ENCODE measurements around the gene SELENOM. TPM values are rescaled to one million over a fixed set of nuclear protein-coding genes. Genes with fewer than 3 reads are reported as not detected.

Gene SELENOM
- total and polyA plus RNA-seq, 2 of the 8 experiments (the other 6 are each of a cell fraction or from before 2014, with no cell fraction given), result 22.7 to 40.0 TPM

GRCh38 chr22:31079095-31079642 lies 28.2 kb downstream of the SELENOM start:
- H3K27me3 ChIP-seq (replicated peaks in 1 of 4; ENCODE audit: control insufficient read depth in 3 of 4, extremely low read depth in 1 of 4, insufficient read depth in 3 of 4, low read length in 3 of 4), result peaks cover 0 to 5% (median 2%) of the 10 kb centered on the region in 4 experiments; a peak in 3 of 7 replicates
- H3K14ac ChIP-seq (ENCODE audit: insufficient read length), result no peak overlapping the region
- no peak overlapping the region for H4K8ac ChIP-seq (ENCODE audit: extremely low read depth, insufficient read depth, low read length)
- no peak overlapping the region for H2AFZ ChIP-seq (ENCODE audit: low read length)
- H2BK12ac ChIP-seq (ENCODE audit: low read depth, low read length), result no peak overlapping the region
- no peak overlapping the region for H3K4me3 ChIP-seq (ENCODE audit: extremely low read depth in 1 of 4, insufficient read depth in 2 of 4, low read depth in 3 of 4, low read length in 4 of 4)
- no peak overlapping the region for H3K4ac ChIP-seq (replicated peaks; ENCODE audit: insufficient read length, low read depth, low read length)
- H3K4me1 ChIP-seq (replicated peaks in 1 of 4; ENCODE audit: control insufficient read depth in 3 of 4, insufficient read depth in 4 of 4, low read length in 3 of 4), result peaks cover 0 to 23% (median 11%) of the 10 kb centered on the region in 4 experiments; a peak in 6 of 7 replicates
- no peaks in the 10 kb centered on the region for H3K9me3 ChIP-seq (ENCODE audit: insufficient read depth in 2 of 2, low read depth in 1 of 2, low read length in 1 of 2)
- H3K18ac ChIP-seq (ENCODE audit: extremely low read depth, low read length), result no peak overlapping the region
- 88% methylated on average over 12 of the region's 12 CpGs; no CpG with 5 or more reads in 1 of the 2 experiments for WGBS, 2 experiments (ENCODE audit: extremely low coverage in 1 of 2, insufficient coverage in 1 of 2, insufficient read length in 1 of 2, insufficient replicate concordance in 2 of 2, low coverage in 1 of 2, low lambda C conversion rate in 2 of 2, missing lambda C conversion rate in 1 of 2)
- DNase-seq (ENCODE audit: low read depth in 1 of 2, low spot score in 2 of 2) (peak in 1 of 2 experiments; percentile 74), FAIRE-seq (no peak)
- H3K23me2 ChIP-seq (ENCODE audit: low read depth, low read length), result peaks cover 10% of the 10 kb centered on the region
- H2BK15ac ChIP-seq (ENCODE audit: low read length), result no peak overlapping the region; the same call in 1 of the 2 replicates
- H2AK5ac ChIP-seq (ENCODE audit: low read depth, low read length), result no peak overlapping the region
- no peak overlapping the region for H3K9ac ChIP-seq (replicated peaks in 1 of 4; ENCODE audit: extremely low read depth in 1 of 4, low read depth in 3 of 4, low read length in 3 of 4)
- H4K20me1 ChIP-seq (replicated peaks in 1 of 2; ENCODE audit: control insufficient read depth in 1 of 2, insufficient read depth in 2 of 2, low read length in 2 of 2), result peaks cover 3 to 7% of the 10 kb centered on the region in 2 experiments
- H3K23ac ChIP-seq (ENCODE audit: insufficient read length), result no peak overlapping the region
- H3K27ac ChIP-seq (ENCODE audit: low read depth, low read length), result no peak overlapping the region
- no peak overlapping the region for H3K56ac ChIP-seq (replicated peaks; ENCODE audit: insufficient read length, low read depth, low read length)
- peaks cover 0 to 6% of the 10 kb centered on the region in 2 experiments; a peak in 1 of 4 replicates for H3K79me2 ChIP-seq (ENCODE audit: control insufficient read depth in 1 of 2, insufficient read depth in 2 of 2, low read length in 2 of 2)
- H2BK20ac ChIP-seq (ENCODE audit: low read length), result no peak overlapping the region
- POLR2A ChIA-PET (ENCODE audit: partially characterized antibody), result interaction anchor here (1.0 to 12.2 kb wide), 5 partner anchors 15 to 109 kb away, joined by 3 to 220 read pairs (median 3); partner anchors contain the start of genes MORC2 and TUG1
- H3K36me3 ChIP-seq (ENCODE audit: control insufficient read depth in 2 of 4, insufficient read depth in 4 of 4, low read length in 3 of 4), result no peaks in the 10 kb centered on the region
- no peak overlapping the region for H2BK120ac ChIP-seq (replicated peaks; ENCODE audit: low read depth, low read length)
- H3K79me1 ChIP-seq (ENCODE audit: low read depth, low read length), result no peaks in the 10 kb centered on the region; the same call in 1 of the 2 replicates
- TF ChIP-seq RAD21 (IDR thresholded peaks at IDR 0.05 in 1 of 2, conservative IDR thresholded peaks at IDR 0.05 in 1 of 2; ENCODE audit: low read depth in 2 of 2, low read length in 2 of 2) (no peak), SP1 (IDR thresholded peaks at IDR 0.05; ENCODE audit: low read depth, low read length) (0 out of 2 replicates have a peak, but pooled peaks have one; percentile 44)
- H4K5ac ChIP-seq (ENCODE audit: insufficient read length, low read depth, low read length), result no peak overlapping the region
- CTCF ChIA-PET (ENCODE audit: partially characterized antibody), result interaction anchor here (0.7 to 13.3 kb wide), 6 partner anchors 9 to 655 kb away, joined by 3 to 207 read pairs (median 4); partner anchors contain the start of gene SELENOM
- H2BK5ac ChIP-seq (ENCODE audit: low read depth, low read length), result peak overlapping the region; percentile 41; the same call in 1 of the 2 replicates
- H3K4me2 ChIP-seq (ENCODE audit: insufficient read depth in 1 of 2, low read depth in 2 of 2, low read length in 2 of 2), result no peak overlapping the region
- no peak overlapping the region for H4K91ac ChIP-seq (replicated peaks; ENCODE audit: insufficient read length, low read length)
